GM23338 (cell line): Measurements from ENCODE around the gene FLT3. TPM values are rescaled to one million over a fixed set of nuclear protein-coding genes. Genes with fewer than 3 reads are reported as not detected.

Experiments
- ATAC-seq: fragments of 200-7000 bp; cut with Tn5 transposase; 3 replicates; pipeline ENCODE4 v1.9.1; 2020
- DNase-seq: peaks from one replicate; pipeline ENCODE4 v3.0.0-alpha.2; 2015; ENCODE audit warnings: low spot score
- H2AFZ ChIP-seq: fragments of 200-600 bp; sonication (generic); 2 replicates; pipeline ENCODE4 v1.8.0; 2016; ENCODE audit warnings: antibody characterized with exemption, mild to moderate bottlenecking, moderate library complexity
- H3F3A ChIP-seq: fragments of 200-600 bp; sonication (generic); replicated peaks from 2 replicates; pipeline ENCODE4 v1.8.0; 2017; ENCODE audit warnings: antibody characterized with exemption, mixed run types, low read depth
- H3K27ac ChIP-seq: fragments of 200-600 bp; sonication (generic); 2 replicates; pipeline ENCODE4 v1.6.1; 2016; ENCODE audit warnings: low read depth
- H3K27me3 ChIP-seq: fragments of 200-600 bp; sonication (generic); 2 replicates; pipeline ENCODE4 v1.8.0; 2016; ENCODE audit warnings: mild to moderate bottlenecking, mixed run types, moderate library complexity; ENCODE audit not compliant: insufficient read depth
- H3K36me3 ChIP-seq: fragments of 200-600 bp; sonication (generic); 2 replicates; pipeline ENCODE4 v1.8.0; 2016; ENCODE audit warnings: mild to moderate bottlenecking; ENCODE audit not compliant: insufficient read depth
- H3K4me1 ChIP-seq: fragments of 200-600 bp; sonication (generic); 2 replicates; pipeline ENCODE4 v1.8.0; 2016; ENCODE audit warnings: mild to moderate bottlenecking, moderate library complexity; ENCODE audit not compliant: insufficient read depth
- H3K4me2 ChIP-seq: fragments of 200-600 bp; sonication (generic); 2 replicates; pipeline ENCODE4 v1.7.1; 2017; ENCODE audit warnings: mixed run types
- H3K4me3 ChIP-seq: fragments of 200-600 bp; sonication (generic); 2 replicates; pipeline ENCODE4 v1.6.1; 2016; ENCODE audit warnings: mixed run types
- H3K79me2 ChIP-seq: fragments of 200-600 bp; sonication (generic); replicated peaks from 2 replicates; pipeline ENCODE4 v1.8.0; 2017; ENCODE audit warnings: mild to moderate bottlenecking; ENCODE audit not compliant: insufficient read depth
- H3K9me2 ChIP-seq: fragments of 200-600 bp; sonication (generic); 2 replicates; pipeline ENCODE4 v1.8.0; 2017; ENCODE audit not compliant: insufficient read depth
- H4K20me1 ChIP-seq: fragments of 200-600 bp; sonication (generic); replicated peaks from 2 replicates; pipeline ENCODE4 v1.8.0; 2017; ENCODE audit warnings: mild to moderate bottlenecking; ENCODE audit not compliant: insufficient read depth
- H3K27ac Mint-ChIP-seq: 2 replicates; pipeline ENCODE4 v1.8.0; 2020; ENCODE audit warnings: inconsistent platforms, mild to moderate bottlenecking, moderate library complexity, mixed read lengths
- H3K27me3 Mint-ChIP-seq: 3 replicates; pipeline ENCODE4 v1.8.0; 2022; ENCODE audit warnings: low read depth, mild to moderate bottlenecking, moderate library complexity, mixed read lengths, inconsistent platforms; ENCODE audit not compliant: insufficient read depth, poor library complexity
- H3K36me3 Mint-ChIP-seq: 3 replicates; pipeline ENCODE4 v1.8.0; 2021; ENCODE audit warnings: low read depth, mild to moderate bottlenecking, inconsistent platforms, moderate library complexity, mixed read lengths
- H3K4me1 Mint-ChIP-seq: 3 replicates; pipeline ENCODE4 v1.8.0; 2020; ENCODE audit warnings: mild to moderate bottlenecking, inconsistent platforms, mixed read lengths
- H3K4me3 Mint-ChIP-seq: 3 replicates; pipeline ENCODE4 v1.8.0; 2021; ENCODE audit warnings: moderate library complexity, mild to moderate bottlenecking, inconsistent platforms, mixed read lengths
- H3K9me3 Mint-ChIP-seq: 3 replicates; pipeline ENCODE4 v1.8.0; 2020; ENCODE audit warnings: moderate library complexity, mild to moderate bottlenecking, inconsistent platforms, mixed read lengths
- JUNB ChIP-seq: IDR thresholded peaks from one replicate; pipeline ENCODE4 v1.6.1; 2016; ENCODE audit warnings: antibody characterized with exemption; ENCODE audit not compliant: unreplicated experiment
- NANOG ChIP-seq: IDR thresholded peaks from 2 replicates; pipeline ENCODE4 v1.6.1; 2016; ENCODE audit warnings: antibody characterized with exemption, borderline replicate concordance
- REST ChIP-seq: IDR thresholded peaks from one replicate; pipeline ENCODE4 v1.6.1; 2018; ENCODE audit warnings: antibody characterized with exemption; ENCODE audit not compliant: unreplicated experiment
- STAT1 ChIP-seq: IDR thresholded peaks from one replicate; pipeline ENCODE4 v1.6.1; 2016; ENCODE audit warnings: antibody characterized with exemption; ENCODE audit not compliant: unreplicated experiment
- polyA plus RNA-seq: library from polyadenylated mRNA; unstranded; fragments of >200 nt; fragmentation: Nextera tagmentation; extraction: Ambion mirVana; gene quantifications from 2 replicates; pipeline ENCODE4 v1.2.1, GENCODE V29; 2016
- total RNA-seq: library from RNA; depleted of rRNA; stranded (reverse); fragments of >200 nt; shearing (Covaris generic); gene quantifications from 2 replicates; pipeline ENCODE4 v1.2.3, GENCODE V29; 2014
- TF ChIP-seq, protein P1 (sequence below): fragments of 250-450 bp; sonication (Bioruptor Pico); IDR thresholded peaks from 2 replicates; pipeline ENCODE4 v1.5.0; 2020; ENCODE audit warnings: mild to moderate bottlenecking, moderate library complexity

Gene FLT3
- total and polyA plus RNA-seq, 2 experiments from 2014 or later, result 0.17 to 0.44 TPM

DNA sequence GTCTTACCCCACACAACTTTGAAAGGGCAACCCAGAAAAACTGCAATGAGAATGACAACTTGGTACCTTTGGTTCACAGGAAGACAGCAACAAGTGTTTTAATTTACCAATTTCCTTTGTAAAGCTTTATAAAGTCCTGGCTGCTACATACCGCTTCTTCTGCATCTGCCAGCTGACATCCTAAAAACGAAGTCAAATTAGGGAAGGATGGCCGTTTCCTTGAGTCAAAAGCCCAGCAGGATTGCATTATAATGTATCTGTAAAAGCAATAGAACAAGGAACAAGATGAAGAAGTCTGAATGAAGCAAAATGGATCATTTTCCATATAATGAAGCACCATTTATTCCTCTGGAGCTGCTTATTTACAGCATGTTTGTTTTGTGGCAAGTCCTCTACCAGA, 86.1 kb downstream of the FLT3 start (continued):
- TF ChIP-seq REST, result no peak
- TF ChIP-seq, protein P1, sequence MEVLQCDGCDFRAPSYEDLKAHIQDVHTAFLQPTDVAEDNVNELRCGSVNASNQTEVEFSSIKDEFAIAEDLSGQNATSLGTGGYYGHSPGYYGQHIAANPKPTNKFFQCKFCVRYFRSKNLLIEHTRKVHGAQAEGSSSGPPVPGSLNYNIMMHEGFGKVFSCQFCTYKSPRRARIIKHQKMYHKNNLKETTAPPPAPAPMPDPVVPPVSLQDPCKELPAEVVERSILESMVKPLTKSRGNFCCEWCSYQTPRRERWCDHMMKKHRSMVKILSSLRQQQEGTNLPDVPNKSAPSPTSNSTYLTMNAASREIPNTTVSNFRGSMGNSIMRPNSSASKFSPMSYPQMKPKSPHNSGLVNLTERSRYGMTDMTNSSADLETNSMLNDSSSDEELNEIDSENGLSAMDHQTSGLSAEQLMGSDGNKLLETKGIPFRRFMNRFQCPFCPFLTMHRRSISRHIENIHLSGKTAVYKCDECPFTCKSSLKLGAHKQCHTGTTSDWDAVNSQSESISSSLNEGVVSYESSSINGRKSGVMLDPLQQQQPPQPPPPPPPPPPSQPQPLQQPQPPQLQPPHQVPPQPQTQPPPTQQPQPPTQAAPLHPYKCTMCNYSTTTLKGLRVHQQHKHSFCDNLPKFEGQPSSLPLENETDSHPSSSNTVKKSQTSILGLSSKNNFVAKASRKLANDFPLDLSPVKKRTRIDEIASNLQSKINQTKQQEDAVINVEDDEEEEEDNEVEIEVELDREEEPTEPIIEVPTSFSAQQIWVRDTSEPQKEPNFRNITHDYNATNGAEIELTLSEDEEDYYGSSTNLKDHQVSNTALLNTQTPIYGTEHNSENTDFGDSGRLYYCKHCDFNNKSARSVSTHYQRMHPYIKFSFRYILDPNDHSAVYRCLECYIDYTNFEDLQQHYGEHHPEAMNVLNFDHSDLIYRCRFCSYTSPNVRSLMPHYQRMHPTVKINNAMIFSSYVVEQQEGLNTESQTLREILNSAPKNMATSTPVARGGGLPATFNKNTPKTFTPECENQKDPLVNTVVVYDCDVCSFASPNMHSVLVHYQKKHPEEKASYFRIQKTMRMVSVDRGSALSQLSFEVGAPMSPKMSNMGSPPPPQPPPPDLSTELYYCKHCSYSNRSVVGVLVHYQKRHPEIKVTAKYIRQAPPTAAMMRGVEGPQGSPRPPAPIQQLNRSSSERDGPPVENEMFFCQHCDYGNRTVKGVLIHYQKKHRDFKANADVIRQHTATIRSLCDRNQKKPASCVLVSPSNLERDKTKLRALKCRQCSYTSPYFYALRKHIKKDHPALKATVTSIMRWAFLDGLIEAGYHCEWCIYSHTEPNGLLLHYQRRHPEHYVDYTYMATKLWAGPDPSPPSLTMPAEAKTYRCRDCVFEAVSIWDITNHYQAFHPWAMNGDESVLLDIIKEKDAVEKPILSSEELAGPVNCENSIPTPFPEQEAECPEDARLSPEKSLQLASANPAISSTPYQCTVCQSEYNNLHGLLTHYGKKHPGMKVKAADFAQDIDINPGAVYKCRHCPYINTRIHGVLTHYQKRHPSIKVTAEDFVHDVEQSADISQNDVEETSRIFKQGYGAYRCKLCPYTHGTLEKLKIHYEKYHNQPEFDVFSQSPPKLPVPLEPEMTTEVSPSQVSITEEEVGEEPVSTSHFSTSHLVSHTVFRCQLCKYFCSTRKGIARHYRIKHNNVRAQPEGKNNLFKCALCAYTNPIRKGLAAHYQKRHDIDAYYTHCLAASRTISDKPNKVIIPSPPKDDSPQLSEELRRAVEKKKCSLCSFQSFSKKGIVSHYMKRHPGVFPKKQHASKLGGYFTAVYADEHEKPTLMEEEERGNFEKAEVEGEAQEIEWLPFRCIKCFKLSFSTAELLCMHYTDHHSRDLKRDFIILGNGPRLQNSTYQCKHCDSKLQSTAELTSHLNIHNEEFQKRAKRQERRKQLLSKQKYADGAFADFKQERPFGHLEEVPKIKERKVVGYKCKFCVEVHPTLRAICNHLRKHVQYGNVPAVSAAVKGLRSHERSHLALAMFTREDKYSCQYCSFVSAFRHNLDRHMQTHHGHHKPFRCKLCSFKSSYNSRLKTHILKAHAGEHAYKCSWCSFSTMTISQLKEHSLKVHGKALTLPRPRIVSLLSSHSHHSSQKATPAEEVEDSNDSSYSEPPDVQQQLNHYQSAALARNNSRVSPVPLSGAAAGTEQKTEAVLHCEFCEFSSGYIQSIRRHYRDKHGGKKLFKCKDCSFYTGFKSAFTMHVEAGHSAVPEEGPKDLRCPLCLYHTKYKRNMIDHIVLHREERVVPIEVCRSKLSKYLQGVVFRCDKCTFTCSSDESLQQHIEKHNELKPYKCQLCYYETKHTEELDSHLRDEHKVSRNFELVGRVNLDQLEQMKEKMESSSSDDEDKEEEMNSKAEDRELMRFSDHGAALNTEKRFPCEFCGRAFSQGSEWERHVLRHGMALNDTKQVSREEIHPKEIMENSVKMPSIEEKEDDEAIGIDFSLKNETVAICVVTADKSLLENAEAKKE (CRISPR knock-in tag), result no peak
- no peak for TF ChIP-seq NANOG
- no peak for TF ChIP-seq JUNB
- TF ChIP-seq STAT1, result no peak

DNA sequence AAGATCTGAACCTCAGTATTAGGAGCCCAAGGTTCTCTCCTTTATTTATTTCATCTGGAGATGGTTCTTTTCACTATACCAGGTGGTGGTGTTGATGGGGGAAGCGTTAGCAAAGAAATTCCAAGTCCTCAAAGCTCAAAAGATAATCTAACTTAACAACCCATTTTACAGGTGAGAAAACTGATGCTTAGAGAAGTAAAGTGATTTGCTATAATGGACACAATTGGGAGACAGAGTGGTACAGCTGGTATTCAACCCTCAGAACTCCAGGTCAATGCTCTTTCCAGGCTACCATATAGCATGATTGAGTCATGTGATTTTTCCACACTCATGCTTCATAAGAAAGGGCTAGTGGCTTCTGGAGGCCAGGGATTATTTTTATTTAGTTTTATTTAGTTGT, 86.9 kb downstream of the FLT3 start:
- peaks cover 18% of the 10 kb centered on the region for H3K4me1 Mint-ChIP-seq
- no peak for TF ChIP-seq STAT1
- ATAC-seq (no peak), DNase-seq (no peak)
- no peaks in the 10 kb centered on the region for H3K27me3 ChIP-seq
- H2AFZ ChIP-seq, result no peak overlapping the region
- no peaks in the 10 kb centered on the region for H3K36me3 ChIP-seq
- H3K9me3 Mint-ChIP-seq, result no peaks in the 10 kb centered on the region
- H3K4me1 ChIP-seq, result peaks cover 9% of the 10 kb centered on the region
- H4K20me1 ChIP-seq, result no peaks in the 10 kb centered on the region
- no peaks in the 10 kb centered on the region for H3K36me3 Mint-ChIP-seq
- no peak overlapping the region for H3K4me3 Mint-ChIP-seq
- peaks cover 8% of the 10 kb centered on the region for H3K27me3 Mint-ChIP-seq
- no peak overlapping the region for H3K4me2 ChIP-seq
- H3K27ac Mint-ChIP-seq, result no peak overlapping the region
- no peak overlapping the region for H3K27ac ChIP-seq
- no peak overlapping the region for H3K4me3 ChIP-seq
- no peaks in the 10 kb centered on the region for H3K9me2 ChIP-seq
- H3F3A ChIP-seq, result no peaks in the 10 kb centered on the region
- H3K79me2 ChIP-seq, result no peaks in the 10 kb centered on the region
